ENCODE data around the gene GATA6. TPM values are rescaled to one million over a fixed set of nuclear protein-coding genes. Genes with fewer than 3 reads are reported as not detected.

GATA6 gene
- total RNA-seq: 0.08 TPM in 1 of 2 replicates, not detected in the other
- not detected for polyA plus RNA-seq (2012)

- peak; percentile 15 for DNase-seq (ENCODE audit: low read depth)
These were observed at the start of gene GATA6 for GRCh38 chr18:22169011-22169888. Gene GATA6, plus strand, starts transcription at chr18:22169589. Its CDS starts 1,556 bp downstream, at chr18:22171145.

GRCh38 chr18:22124970-22125369 is 44.4 kb upstream of the GATA6 start:
- DNase-seq (ENCODE audit: low read depth): no peak

- no peak for DNase-seq (ENCODE audit: low read depth)
These were observed 40.4 kb upstream of the GATA6 start for GRCh38 chr18:22128954-22129353.

GRCh38 chr18:22129778-22130177 is 39.6 kb upstream of the GATA6 start:
- DNase-seq (ENCODE audit: low read depth): no peak

GRCh38 chr18:22132258-22132657 is 37.1 kb upstream of the GATA6 start:
- no peak for DNase-seq (ENCODE audit: low read depth)

- DNase-seq (ENCODE audit: low read depth): no peak
These were observed 36.6 kb upstream of the GATA6 start for GRCh38 chr18:22132763-22133162.

GRCh38 chr18:22136395-22136794 is 33.0 kb upstream of the GATA6 start:
- no peak for DNase-seq (ENCODE audit: low read depth)

GRCh38 chr18:22141211-22141610 is 28.2 kb upstream of the GATA6 start:
- DNase-seq (ENCODE audit: low read depth): no peak

GRCh38 chr18:22143347-22144340 is 25.7 kb upstream of the GATA6 start:
- no peak for DNase-seq (ENCODE audit: low read depth)

GRCh38 chr18:22145160-22145559 is 24.2 kb upstream of the GATA6 start:
- DNase-seq (ENCODE audit: low read depth): no peak

- DNase-seq (ENCODE audit: low read depth): no peak
These were observed 19.7 kb upstream of the GATA6 start for GRCh38 chr18:22149710-22150109.

- no peak for DNase-seq (ENCODE audit: low read depth)
These were observed 17.3 kb upstream of the GATA6 start for GRCh38 chr18:22152093-22152492.

GRCh38 chr18:22153428-22153827 is 16.0 kb upstream of the GATA6 start:
- DNase-seq (ENCODE audit: low read depth): no peak

GRCh38 chr18:22155584-22155983 is 13.8 kb upstream of the GATA6 start:
- no peak for DNase-seq (ENCODE audit: low read depth)

GRCh38 chr18:22159014-22159413 is 10.4 kb upstream of the GATA6 start:
- DNase-seq (ENCODE audit: low read depth): no peak

GRCh38 chr18:22161090-22161489 is 8.3 kb upstream of the GATA6 start:
- no peak for DNase-seq (ENCODE audit: low read depth)

- no peak for DNase-seq (ENCODE audit: low read depth)
These were observed 5.8 kb upstream of the GATA6 start for GRCh38 chr18:22163416-22164161.

GRCh38 chr18:22164337-22165048 is 4.9 kb upstream of the GATA6 start:
- no peak for DNase-seq (ENCODE audit: low read depth)

GRCh38 chr18:22165049-22165602 is 4.3 kb upstream of the GATA6 start:
- DNase-seq (ENCODE audit: low read depth): no peak

- DNase-seq (ENCODE audit: low read depth): no peak
These were observed 3.8 kb upstream of the GATA6 start for GRCh38 chr18:22165603-22166068.
